ENCODE measurements around the gene SIN3B.

Gene SIN3B

DNA sequence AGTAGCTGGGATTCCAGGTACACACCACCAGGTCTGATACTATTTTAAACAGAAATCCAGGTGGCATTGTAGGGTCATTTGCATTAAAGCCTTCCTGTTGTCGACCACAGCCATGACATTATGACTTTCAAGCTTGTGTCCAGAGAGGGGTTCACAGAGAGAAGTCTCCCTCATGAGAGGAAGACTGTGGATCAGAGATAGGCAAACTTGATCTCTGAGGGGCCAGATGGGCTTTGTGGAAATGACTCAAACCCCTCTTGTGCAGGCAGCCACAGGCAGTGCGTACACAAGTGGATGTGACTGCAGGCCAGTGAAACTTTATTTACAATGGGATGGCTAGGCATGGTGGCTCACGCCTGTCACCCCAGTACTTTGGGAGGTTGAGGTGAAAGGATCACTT lies 31.8 kb downstream of the SIN3B start:
- TF ChIP-seq CTCF (IDR thresholded peaks at IDR 0.05; ENCODE audit: control insufficient read depth, insufficient read depth, low read depth, low read length, missing control alignments) = no peak
- no peak for DNase-seq (ENCODE audit: low read depth)
- H3K4me3 ChIP-seq (ENCODE audit: control insufficient read depth, low read depth, low read length) = no peak overlapping the region

DNA sequence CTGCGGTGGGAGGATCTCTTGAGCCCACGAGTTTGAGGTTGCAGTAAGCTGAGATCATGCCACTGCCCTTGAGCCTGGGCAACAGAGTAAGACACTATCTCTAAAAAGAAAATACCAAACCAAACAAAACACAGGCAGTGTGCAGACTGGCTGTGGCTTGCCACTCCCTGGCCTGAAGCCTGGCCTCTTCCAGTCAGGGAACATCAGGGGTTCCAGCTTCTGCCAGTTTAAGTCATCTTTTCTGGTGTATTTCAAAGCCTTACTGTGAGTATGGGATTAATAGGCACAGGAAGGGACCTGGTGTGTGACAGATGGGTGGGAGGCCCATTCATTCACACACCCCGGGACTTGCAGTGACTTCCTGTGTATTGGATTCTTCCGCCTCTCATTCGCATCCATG lies 32.6 kb downstream of the SIN3B start:
- DNase-seq (ENCODE audit: low read depth) = no peak
- no peak overlapping the region for H3K4me3 ChIP-seq (ENCODE audit: control insufficient read depth, low read depth, low read length)
- no peak for TF ChIP-seq CTCF (IDR thresholded peaks at IDR 0.05; ENCODE audit: control insufficient read depth, insufficient read depth, low read depth, low read length, missing control alignments)

- no peak for TF ChIP-seq CTCF (IDR thresholded peaks at IDR 0.05; ENCODE audit: control insufficient read depth, insufficient read depth, low read depth, low read length, missing control alignments)
- H3K4me3 ChIP-seq (ENCODE audit: control insufficient read depth, low read depth, low read length) = no peak overlapping the region
- no peak for DNase-seq (ENCODE audit: low read depth)
These were observed 33.7 kb downstream of the SIN3B start for GRCh38 chr19:16862826-16863415.

DNA sequence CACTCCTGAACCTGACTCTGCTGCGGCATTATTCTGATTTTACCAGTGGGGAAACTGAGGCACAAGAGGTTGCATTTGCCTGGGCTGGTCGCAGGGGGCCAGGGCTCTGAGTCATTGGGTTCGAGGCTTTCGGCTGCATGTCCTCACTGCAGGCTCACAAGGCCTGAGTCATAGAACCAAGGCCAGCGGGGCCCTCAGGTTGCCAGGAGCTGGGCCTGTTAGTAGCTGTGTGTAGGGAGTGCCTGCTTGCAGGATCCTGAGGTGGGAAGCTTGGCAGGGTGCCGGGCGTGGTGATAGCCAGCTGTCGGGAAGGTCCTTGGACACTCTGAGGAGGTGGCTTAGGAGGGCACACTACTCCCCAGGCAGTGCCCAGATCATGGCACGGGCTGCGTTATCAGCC lies 38.0 kb downstream of the SIN3B start:
- no peak for DNase-seq (ENCODE audit: low read depth)
- H3K4me3 ChIP-seq (ENCODE audit: control insufficient read depth, low read depth, low read length) = no peak overlapping the region
- TF ChIP-seq CTCF (IDR thresholded peaks at IDR 0.05; ENCODE audit: control insufficient read depth, insufficient read depth, low read depth, low read length, missing control alignments) = no peak

DNA sequence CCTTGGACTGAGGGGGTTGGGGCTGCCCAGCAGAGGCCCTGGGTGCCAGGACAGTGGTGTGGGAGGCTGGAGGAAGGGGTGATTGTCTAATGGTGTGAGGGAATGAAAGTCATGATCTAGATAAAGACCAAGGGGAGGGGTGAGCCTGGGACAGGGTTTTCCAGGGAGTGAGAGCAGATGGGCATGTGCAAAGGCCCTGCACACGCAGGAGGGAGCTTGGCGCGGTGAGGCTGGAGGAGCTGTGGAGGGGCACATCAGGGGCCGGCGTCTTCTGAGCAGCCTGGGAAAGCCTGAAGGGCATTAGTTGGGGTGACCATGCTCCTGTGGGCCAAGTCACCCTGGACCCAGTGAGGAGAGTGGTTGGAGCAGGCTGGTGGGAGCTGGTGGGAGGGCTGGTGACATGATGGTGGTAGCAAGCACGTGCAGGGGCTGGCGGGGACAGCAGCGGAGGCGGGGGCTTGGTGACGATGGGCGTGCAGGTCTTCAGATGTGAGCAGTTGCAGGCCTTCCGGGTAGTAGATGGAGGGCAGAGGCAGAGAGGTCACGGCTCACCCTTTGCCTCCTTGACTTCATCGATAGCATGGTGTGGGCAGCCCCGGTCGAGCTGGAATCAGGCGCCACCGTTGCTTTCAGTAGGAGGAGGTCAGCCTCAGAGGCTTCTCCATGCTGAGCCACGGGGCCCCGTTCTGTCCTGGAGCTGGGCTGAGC lies 39.4 kb downstream of the SIN3B start:
- DNase-seq (ENCODE audit: low read depth) = no peak
- no peak for TF ChIP-seq CTCF (IDR thresholded peaks at IDR 0.05; ENCODE audit: control insufficient read depth, insufficient read depth, low read depth, low read length, missing control alignments)
- no peak overlapping the region for H3K4me3 ChIP-seq (ENCODE audit: control insufficient read depth, low read depth, low read length)

- no peak for DNase-seq (ENCODE audit: low read depth)
- no peak overlapping the region for H3K4me3 ChIP-seq (ENCODE audit: control insufficient read depth, low read depth, low read length)
- TF ChIP-seq CTCF (IDR thresholded peaks at IDR 0.05; ENCODE audit: control insufficient read depth, insufficient read depth, low read depth, low read length, missing control alignments) = no peak
These were observed 40.3 kb downstream of the SIN3B start for GRCh38 chr19:16869331-16869972.

Measured in AG09309 (cell line).